CD4-positive, CD25-positive, alpha-beta regulatory T cell (primary cell): ENCODE results near the gene CLDN20. TPM values are rescaled to one million over a fixed set of nuclear protein-coding genes. Genes with fewer than 3 reads are reported as not detected.

Experiments used
- ATAC-seq, 2 donors: fragments of 150-1000 bp; cut with Tn5 transposase; one replicate each; pipeline ENCODE4 v1.10.0; 2021; ENCODE audit warnings: low read depth in 2 of 2, moderate number of reproducible peaks in 2 of 2, moderate library complexity in 1 of 2
- DNase-seq, 3 donors: peaks; one replicate each; pipeline versions ENCODE4 v3.0.0 to v3.0.0-alpha.2; 2012 to 2022; ENCODE audit warnings: mixed read lengths in 1 of 3
- H3K27ac ChIP-seq: one replicate; pipeline ENCODE4 v1.7.0; 2013; ENCODE audit warnings: mild to moderate bottlenecking, low read length; ENCODE audit not compliant: insufficient read depth, poor library complexity, severe bottlenecking
- H3K27me3 ChIP-seq: one replicate; pipeline ENCODE4 v1.7.0; 2013; ENCODE audit warnings: low read length; ENCODE audit not compliant: control insufficient read depth, insufficient read depth
- H3K36me3 ChIP-seq: one replicate; pipeline ENCODE4 v1.7.0; 2013; ENCODE audit warnings: mild to moderate bottlenecking, low read length, moderate library complexity; ENCODE audit not compliant: control insufficient read depth, insufficient read depth
- H3K4me1 ChIP-seq: 2 replicates; pipeline ENCODE4 v1.7.0; 2013; ENCODE audit warnings: mild to moderate bottlenecking, low read length; ENCODE audit not compliant: insufficient read depth, control insufficient read depth, poor library complexity, severe bottlenecking
- H3K4me3 ChIP-seq: one replicate; pipeline ENCODE4 v1.7.0; 2013; ENCODE audit warnings: low read depth, mild to moderate bottlenecking, low read length, moderate library complexity
- H3K9me3 ChIP-seq, 2 experiments: 1 replicate in 1 of 2; 2 replicates in 1 of 2; pipeline ENCODE4 v1.7.0; 2013; ENCODE audit warnings: low read length in 2 of 2, mild to moderate bottlenecking in 1 of 2, moderate library complexity in 1 of 2; ENCODE audit not compliant: control insufficient read depth in 2 of 2
- H3K27ac Mint-ChIP-seq, 3 donors: one replicate each; pipeline ENCODE4 v1.8.0; 2020 to 2022; ENCODE audit warnings: mild to moderate bottlenecking in 3 of 3, mixed read lengths in 3 of 3, moderate library complexity in 2 of 3
- H3K27me3 Mint-ChIP-seq: one replicate; pipeline ENCODE4 v1.8.0; 2022; ENCODE audit warnings: mild to moderate bottlenecking, mixed read lengths
- H3K36me3 Mint-ChIP-seq: one replicate; pipeline ENCODE4 v1.8.0; 2020; ENCODE audit warnings: mixed read lengths
- H3K4me1 Mint-ChIP-seq, 4 donors: one replicate each; pipeline ENCODE4 v1.8.0; 2020 to 2022; ENCODE audit warnings: mixed read lengths in 4 of 4, mild to moderate bottlenecking in 1 of 4
- H3K4me3 Mint-ChIP-seq, 4 donors: one replicate each; pipeline ENCODE4 v1.8.0; 2020 to 2022; ENCODE audit warnings: mild to moderate bottlenecking in 4 of 4, mixed read lengths in 4 of 4, moderate library complexity in 3 of 4
- H3K9me3 Mint-ChIP-seq, 7 donors: one replicate each; pipeline ENCODE4 v1.8.0; 2020 to 2022; ENCODE audit warnings: mixed read lengths in 7 of 7, mild to moderate bottlenecking in 3 of 7, moderate library complexity in 2 of 7
- polyA plus RNA-seq, 4 donors: library from polyadenylated mRNA; unstranded; fragments of 300-500 nt; fragmentation: Illumina TruSeq; gene quantifications; one replicate each; pipeline ENCODE4 v1.2.3, GENCODE V29; 2021
- total RNA-seq: library from RNA; stranded (reverse); gene quantifications from one replicate; pipeline ENCODE4 v1.2.3, GENCODE V29; 2022

CLDN20 gene
- total and polyA plus RNA-seq, 5 donors from 2014 or later, result not detected

DNA sequence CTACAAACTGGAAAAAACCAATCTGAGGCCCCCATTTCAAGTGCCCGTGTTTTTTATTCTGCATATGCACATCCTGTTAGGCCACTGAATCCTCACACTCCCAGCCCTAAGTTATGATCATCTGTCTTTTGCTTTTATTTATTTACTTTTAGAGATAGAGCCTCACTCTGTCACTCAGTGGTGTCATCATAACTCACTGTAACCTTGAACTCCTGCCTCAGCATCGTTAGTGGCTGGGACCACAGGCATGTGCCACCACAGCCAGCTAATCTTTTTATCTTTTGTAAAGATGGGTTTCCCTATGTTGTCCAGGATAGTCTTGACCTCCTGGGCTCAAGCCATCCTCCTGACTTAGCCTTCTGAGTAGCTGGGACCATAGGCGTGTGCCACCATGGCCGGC lies 29.6 kb upstream of the CLDN20 start:
- H3K27ac ChIP-seq, result no peak overlapping the region
- no peaks in the 10 kb centered on the region for H3K4me1 ChIP-seq
- H3K27me3 ChIP-seq, result no peaks in the 10 kb centered on the region
- peaks cover 5% of the 10 kb centered on the region for H3K36me3 Mint-ChIP-seq
- no peak overlapping the region for H3K4me3 ChIP-seq
- no peaks in the 10 kb centered on the region for H3K9me3 ChIP-seq
- no peak overlapping the region for H3K4me3 Mint-ChIP-seq
- ATAC-seq (no peak), DNase-seq (no peak)
- H3K9me3 Mint-ChIP-seq, result peaks cover 0 to 4% (median 1%) of the 10 kb centered on the region in 7 donors
- no peaks in the 10 kb centered on the region for H3K36me3 ChIP-seq
- H3K27ac Mint-ChIP-seq, result no peak overlapping the region
- H3K27me3 Mint-ChIP-seq, result no peaks in the 10 kb centered on the region
- no peaks in the 10 kb centered on the region for H3K4me1 Mint-ChIP-seq

- DNase-seq (no peak), ATAC-seq (no peak)
- Histone ChIP-seq H3K4me3 (no peak overlapping the region), H3K4me1 (no peaks in the 10 kb centered on the region), H3K36me3 (no peaks in the 10 kb centered on the region), H3K27me3 (no peaks in the 10 kb centered on the region), H3K27ac (no peak overlapping the region), H3K9me3 (no peaks in the 10 kb centered on the region)
- Mint-ChIP-seq H3K4me1 (no peaks in the 10 kb centered on the region), H3K36me3 (peaks cover 3% of the 10 kb centered on the region), H3K27ac (no peak overlapping the region), H3K4me3 (no peak overlapping the region), H3K9me3 (peaks cover 0 to 4% (median 2%) of the 10 kb centered on the region in 7 donors), H3K27me3 (no peaks in the 10 kb centered on the region)
Observed at GRCh38 chr6:155234687-155235086, 29.1 kb upstream of the CLDN20 start.

- no peaks in the 10 kb centered on the region for H3K4me1 Mint-ChIP-seq
- no peak for ATAC-seq
- no peaks in the 10 kb centered on the region for H3K36me3 Mint-ChIP-seq
- no peak overlapping the region for H3K4me3 ChIP-seq
- no peak overlapping the region for H3K4me3 Mint-ChIP-seq
- no peaks in the 10 kb centered on the region for H3K36me3 ChIP-seq
- DNase-seq, result no peak
- no peaks in the 10 kb centered on the region for H3K27me3 Mint-ChIP-seq
- no peaks in the 10 kb centered on the region for H3K9me3 ChIP-seq
- no peak overlapping the region for H3K27ac ChIP-seq
- H3K9me3 Mint-ChIP-seq, result peaks cover 0 to 6% (median 2%) of the 10 kb centered on the region in 7 donors
- H3K4me1 ChIP-seq, result no peaks in the 10 kb centered on the region
- H3K27me3 ChIP-seq, result no peaks in the 10 kb centered on the region
- H3K27ac Mint-ChIP-seq, result no peak overlapping the region
Observed at GRCh38 chr6:155235087-155235486, 28.7 kb upstream of the CLDN20 start.

GRCh38 chr6:155237613-155238012 lies 26.2 kb upstream of the CLDN20 start:
- Histone ChIP-seq H3K9me3 (no peaks in the 10 kb centered on the region), H3K36me3 (no peaks in the 10 kb centered on the region), H3K4me1 (no peaks in the 10 kb centered on the region), H3K27me3 (no peaks in the 10 kb centered on the region), H3K4me3 (no peak overlapping the region), H3K27ac (no peak overlapping the region)
- H3K4me1 Mint-ChIP-seq, result no peaks in the 10 kb centered on the region
- DNase-seq, result no peak
- no peaks in the 10 kb centered on the region for H3K36me3 Mint-ChIP-seq
- no peak for ATAC-seq
- peaks cover 0 to 6% (median 2%) of the 10 kb centered on the region in 7 donors for H3K9me3 Mint-ChIP-seq
- no peak overlapping the region for H3K27ac Mint-ChIP-seq
- peaks cover 4% of the 10 kb centered on the region for H3K27me3 Mint-ChIP-seq
- H3K4me3 Mint-ChIP-seq, result no peak overlapping the region

DNA sequence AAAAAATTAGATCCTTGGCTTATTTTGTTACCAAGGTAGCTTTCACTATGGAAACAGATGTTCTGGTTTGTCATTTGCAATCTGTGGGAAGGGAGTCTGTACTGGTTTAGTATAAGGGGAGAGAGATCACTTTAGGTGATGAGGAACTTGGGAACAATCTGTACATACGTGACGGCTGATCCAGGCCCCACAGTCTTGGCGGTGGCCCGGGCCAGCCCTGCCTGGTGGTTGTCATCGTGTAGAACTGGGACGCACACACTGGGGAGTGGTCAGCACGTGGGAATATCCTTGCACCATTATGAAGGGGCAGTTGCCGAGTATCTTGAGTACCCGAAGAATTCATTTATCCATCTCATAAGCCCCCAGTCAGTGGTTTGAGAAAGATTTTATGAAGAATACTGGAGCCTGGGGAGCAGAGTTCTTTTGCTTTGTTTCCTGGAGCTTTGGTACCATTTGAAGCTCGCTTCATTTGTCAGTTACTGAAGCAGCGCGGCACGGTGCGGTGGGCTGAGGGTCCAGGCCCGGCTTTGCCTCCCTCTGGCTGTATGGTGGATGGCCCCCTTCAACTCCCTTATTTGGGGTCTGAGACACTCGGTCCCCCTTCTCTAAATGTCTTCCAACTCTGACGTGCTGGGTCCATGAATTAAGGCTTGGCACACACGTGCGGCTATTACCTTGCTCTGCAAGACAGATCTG lies 22.8 kb upstream of the CLDN20 start:
- H3K27me3 ChIP-seq, result no peaks in the 10 kb centered on the region
- no peak overlapping the region for H3K4me3 ChIP-seq
- no peak for ATAC-seq
- Mint-ChIP-seq H3K4me3 (no peak overlapping the region), H3K9me3 (peaks cover 0 to 6% (median 2%) of the 10 kb centered on the region in 7 donors), H3K27ac (no peak overlapping the region), H3K36me3 (no peaks in the 10 kb centered on the region), H3K4me1 (no peaks in the 10 kb centered on the region), H3K27me3 (peaks cover 4% of the 10 kb centered on the region)
- no peaks in the 10 kb centered on the region for H3K4me1 ChIP-seq
- DNase-seq, result no peak
- no peak overlapping the region for H3K27ac ChIP-seq
- no peaks in the 10 kb centered on the region for H3K36me3 ChIP-seq
- H3K9me3 ChIP-seq, result no peaks in the 10 kb centered on the region

DNA sequence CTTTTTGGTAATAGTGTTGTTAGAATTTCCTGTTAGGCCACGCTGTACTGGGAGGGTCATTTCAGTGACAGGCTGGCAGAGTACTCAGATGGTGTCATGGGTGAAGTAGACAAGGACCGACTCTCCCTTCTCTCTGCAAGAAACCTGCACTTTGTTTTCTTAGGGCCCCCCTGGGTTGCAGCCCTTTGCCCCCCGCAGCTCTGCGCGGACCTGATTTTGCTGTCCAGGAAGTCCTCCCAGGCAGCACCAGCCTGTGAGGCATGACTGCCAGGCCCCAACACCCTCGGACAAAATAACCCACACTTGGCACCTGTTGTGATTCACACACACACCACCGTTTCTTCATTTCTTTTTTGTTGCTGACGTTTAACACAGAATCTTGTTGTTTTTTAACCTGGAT lies 21.8 kb upstream of the CLDN20 start:
- Histone ChIP-seq H3K27ac (no peak overlapping the region), H3K36me3 (no peaks in the 10 kb centered on the region), H3K27me3 (no peaks in the 10 kb centered on the region), H3K4me3 (no peak overlapping the region), H3K4me1 (no peaks in the 10 kb centered on the region), H3K9me3 (no peaks in the 10 kb centered on the region)
- Mint-ChIP-seq H3K9me3 (peaks cover 0 to 6% (median 2%) of the 10 kb centered on the region in 7 donors), H3K27ac (no peak overlapping the region), H3K36me3 (peaks cover 4% of the 10 kb centered on the region), H3K4me3 (no peak overlapping the region), H3K27me3 (peaks cover 4% of the 10 kb centered on the region), H3K4me1 (no peaks in the 10 kb centered on the region)
- ATAC-seq, result no peak
- DNase-seq, result no peak

GRCh38 chr6:155244434-155244833 lies 19.4 kb upstream of the CLDN20 start:
- no peak for DNase-seq
- peaks cover 11% of the 10 kb centered on the region for H3K36me3 Mint-ChIP-seq
- Histone ChIP-seq H3K4me3 (no peak overlapping the region), H3K9me3 (no peaks in the 10 kb centered on the region), H3K27ac (no peak overlapping the region), H3K4me1 (no peaks in the 10 kb centered on the region), H3K27me3 (no peaks in the 10 kb centered on the region), H3K36me3 (no peaks in the 10 kb centered on the region)
- peaks cover 4% of the 10 kb centered on the region for H3K27me3 Mint-ChIP-seq
- no peak overlapping the region for H3K4me3 Mint-ChIP-seq
- ATAC-seq, result no peak
- peak overlapping the region in 1 of 3 donors; percentile 73 for H3K27ac Mint-ChIP-seq
- peaks cover 0 to 4% (median 0%) of the 10 kb centered on the region in 7 donors for H3K9me3 Mint-ChIP-seq
- H3K4me1 Mint-ChIP-seq, result peaks cover 0 to 5% (median under 1%) of the 10 kb centered on the region in 4 donors

GRCh38 chr6:155245193-155245592 lies 18.6 kb upstream of the CLDN20 start:
- H3K4me3 Mint-ChIP-seq, result no peak overlapping the region
- H3K4me1 Mint-ChIP-seq, result peaks cover 0 to 5% (median 2%) of the 10 kb centered on the region in 4 donors
- H3K27ac ChIP-seq, result no peak overlapping the region
- H3K27me3 ChIP-seq, result no peaks in the 10 kb centered on the region
- ATAC-seq (no peak), DNase-seq (no peak)
- H3K36me3 Mint-ChIP-seq, result peaks cover 19% of the 10 kb centered on the region
- H3K9me3 Mint-ChIP-seq, result peaks cover 0 to 3% (median 0%) of the 10 kb centered on the region in 7 donors
- no peaks in the 10 kb centered on the region for H3K9me3 ChIP-seq
- H3K27me3 Mint-ChIP-seq, result peaks cover 4% of the 10 kb centered on the region
- no peaks in the 10 kb centered on the region for H3K4me1 ChIP-seq
- peak overlapping the region in 1 of 3 donors; percentile 12 for H3K27ac Mint-ChIP-seq
- H3K4me3 ChIP-seq, result no peak overlapping the region
- no peaks in the 10 kb centered on the region for H3K36me3 ChIP-seq
